ENCODE data around the gene PDE3A. TPM values are rescaled to one million over a fixed set of nuclear protein-coding genes. Genes with fewer than 3 reads are reported as not detected.
A peak's percentile ranks its signal among the peaks of the same experiment; 100 is the strongest.

Gene PDE3A
- total RNA-seq, 4 donors from 2014 or later, result 51.3 to 150 (median 114) TPM

DNA sequence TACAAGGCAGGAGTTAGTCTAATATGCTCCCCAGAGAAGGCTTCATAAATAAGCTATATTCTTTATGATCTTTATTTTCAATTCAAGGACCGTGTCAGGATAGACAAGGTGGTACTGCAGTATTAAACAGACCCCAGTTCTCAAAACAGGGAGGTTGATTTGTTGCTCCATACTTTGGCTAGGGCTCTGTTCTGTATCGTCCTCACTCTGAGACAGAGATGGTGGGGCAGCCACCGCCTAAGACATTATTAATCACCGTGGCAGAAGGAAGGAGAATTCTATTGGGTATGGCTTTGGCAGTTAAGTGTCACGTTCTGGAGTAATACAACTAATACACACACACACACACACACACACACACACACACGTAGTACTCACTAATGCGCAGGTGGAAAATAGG is 209.8 kb downstream of the PDE3A start:
- Histone ChIP-seq H3K36me3 (no peaks in the 10 kb centered on the region), H3K4me1 (no peaks in the 10 kb centered on the region), H3K27ac (peak overlapping the region in 2 of 4 donors; percentile 46 to 51), H3K4me3 (no peak overlapping the region), H3K9me3 (no peaks in the 10 kb centered on the region), H3K27me3 (no peaks in the 10 kb centered on the region)
- TF ChIP-seq, protein P1, sequence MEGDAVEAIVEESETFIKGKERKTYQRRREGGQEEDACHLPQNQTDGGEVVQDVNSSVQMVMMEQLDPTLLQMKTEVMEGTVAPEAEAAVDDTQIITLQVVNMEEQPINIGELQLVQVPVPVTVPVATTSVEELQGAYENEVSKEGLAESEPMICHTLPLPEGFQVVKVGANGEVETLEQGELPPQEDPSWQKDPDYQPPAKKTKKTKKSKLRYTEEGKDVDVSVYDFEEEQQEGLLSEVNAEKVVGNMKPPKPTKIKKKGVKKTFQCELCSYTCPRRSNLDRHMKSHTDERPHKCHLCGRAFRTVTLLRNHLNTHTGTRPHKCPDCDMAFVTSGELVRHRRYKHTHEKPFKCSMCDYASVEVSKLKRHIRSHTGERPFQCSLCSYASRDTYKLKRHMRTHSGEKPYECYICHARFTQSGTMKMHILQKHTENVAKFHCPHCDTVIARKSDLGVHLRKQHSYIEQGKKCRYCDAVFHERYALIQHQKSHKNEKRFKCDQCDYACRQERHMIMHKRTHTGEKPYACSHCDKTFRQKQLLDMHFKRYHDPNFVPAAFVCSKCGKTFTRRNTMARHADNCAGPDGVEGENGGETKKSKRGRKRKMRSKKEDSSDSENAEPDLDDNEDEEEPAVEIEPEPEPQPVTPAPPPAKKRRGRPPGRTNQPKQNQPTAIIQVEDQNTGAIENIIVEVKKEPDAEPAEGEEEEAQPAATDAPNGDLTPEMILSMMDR (IDR thresholded peaks at IDR 0.05), result no peak
- TF ChIP-seq POLR2A (IDR thresholded peaks at IDR 0.05) (no peak), EP300 (IDR thresholded peaks at IDR 0.05; ENCODE audit: low read depth) (no peak), POLR2AphosphoS5 (IDR thresholded peaks at IDR 0.05) (no peak)
- intact Hi-C loops (cut with DNase I; ENCODE audit: low total_unique reads) (no loop called here), in situ Hi-C loops (cut with MboI; ENCODE audit: low pct_ligation_motif_present in 1 of 4, low pct_unique_long_range_greater_than_20kb in 1 of 4, low sequenced_read_pairs in 3 of 4) (no loop called here)
- 70 to 71% methylated on average over 5 to 7 of the region's 7 CpGs for WGBS, 2 donors (ENCODE audit: low coverage in 1 of 2)
- no peak for DNase-seq

DNA sequence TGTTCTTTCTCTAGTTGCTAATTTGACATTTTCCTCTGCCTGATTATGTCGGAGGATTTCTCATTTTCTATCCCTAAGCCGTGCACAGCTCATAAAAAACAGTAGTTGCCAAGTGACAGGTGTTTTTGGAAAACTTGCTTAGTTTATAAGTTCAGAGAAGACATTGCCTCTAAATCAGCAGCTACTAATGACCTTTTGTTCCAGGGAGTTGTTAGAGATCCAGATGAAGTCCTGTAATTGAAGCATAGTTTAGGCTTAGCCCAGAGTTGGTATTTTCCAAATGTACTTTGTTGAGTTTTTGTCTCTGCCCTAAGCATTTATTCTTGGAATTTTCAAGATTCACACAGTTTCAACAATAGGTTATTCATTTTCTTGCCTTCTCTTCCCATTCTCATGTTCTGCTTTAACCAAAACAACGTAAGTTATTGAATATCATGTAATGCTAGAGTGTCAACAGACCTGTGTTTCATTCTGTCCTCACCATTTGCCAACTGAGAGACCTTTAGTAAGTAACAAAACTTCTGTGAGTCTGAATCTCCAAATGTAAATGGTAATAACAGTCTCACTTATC is 216.8 kb downstream of the PDE3A start:
- H3K27ac ChIP-seq, result peak overlapping the region; percentile 25 to 74 (median 42)
- peaks cover 0 to 6% (median 0%) of the 10 kb centered on the region in 4 donors for H3K4me1 ChIP-seq
- TF ChIP-seq POLR2AphosphoS5 (IDR thresholded peaks at IDR 0.05) (no peak), EP300 (IDR thresholded peaks at IDR 0.05; ENCODE audit: low read depth) (no peak), POLR2A (IDR thresholded peaks at IDR 0.05) (no peak)
- TF ChIP-seq, protein P1 (IDR thresholded peaks at IDR 0.05), result no peak
- no peaks in the 10 kb centered on the region for H3K36me3 ChIP-seq
- no peaks in the 10 kb centered on the region for H3K27me3 ChIP-seq
- in situ Hi-C loops (cut with MboI; ENCODE audit: low pct_ligation_motif_present in 1 of 4, low pct_unique_long_range_greater_than_20kb in 1 of 4, low sequenced_read_pairs in 3 of 4) (no loop called here), intact Hi-C loops (cut with DNase I; ENCODE audit: low total_unique reads) (no loop called here)
- H3K9me3 ChIP-seq, result no peaks in the 10 kb centered on the region
- H3K4me3 ChIP-seq, result no peak overlapping the region
- no peak for DNase-seq
- WGBS, 2 donors (ENCODE audit: low coverage in 1 of 2), result 47 to 59% methylated on average over 3 of the region's 3 CpGs

DNA sequence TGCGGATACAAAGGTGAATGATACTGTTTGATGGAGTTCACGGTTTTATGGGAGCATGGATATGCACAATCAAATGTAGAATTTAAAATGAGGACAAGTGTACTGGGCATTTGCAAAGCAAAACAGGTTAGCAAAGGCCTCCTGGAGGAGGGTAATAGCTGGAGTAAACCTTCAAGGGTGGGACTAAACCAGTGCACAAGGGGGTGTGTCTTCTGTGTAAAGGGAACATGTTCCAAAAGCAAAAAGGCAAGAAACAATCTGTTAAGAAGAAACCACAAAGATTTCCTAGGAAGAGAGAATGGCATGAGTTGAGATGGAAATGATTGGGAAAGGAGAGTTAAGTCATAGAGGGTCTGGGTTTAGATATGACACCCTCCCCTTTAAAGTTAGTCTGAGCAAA is 217.6 kb downstream of the PDE3A start:
- in situ Hi-C loops (cut with MboI; ENCODE audit: low pct_ligation_motif_present in 1 of 4, low pct_unique_long_range_greater_than_20kb in 1 of 4, low sequenced_read_pairs in 3 of 4) (no loop called here), intact Hi-C loops (cut with DNase I; ENCODE audit: low total_unique reads) (no loop called here)
- DNase-seq, result no peak
- Histone ChIP-seq H3K4me1 (peaks cover 0 to 6% (median 0%) of the 10 kb centered on the region in 4 donors), H3K9me3 (no peaks in the 10 kb centered on the region), H3K27me3 (no peaks in the 10 kb centered on the region), H3K4me3 (no peak overlapping the region), H3K36me3 (no peaks in the 10 kb centered on the region), H3K27ac (peak overlapping the region; percentile 24 to 74 (median 39))
- TF ChIP-seq POLR2AphosphoS5 (IDR thresholded peaks at IDR 0.05) (no peak), POLR2A (IDR thresholded peaks at IDR 0.05) (no peak), EP300 (IDR thresholded peaks at IDR 0.05; ENCODE audit: low read depth) (no peak)
- TF ChIP-seq, protein P1 (IDR thresholded peaks at IDR 0.05), result no peak
- 84 to 94% methylated on average over 2 of the region's 2 CpGs for WGBS, 2 donors (ENCODE audit: low coverage in 1 of 2)

DNA sequence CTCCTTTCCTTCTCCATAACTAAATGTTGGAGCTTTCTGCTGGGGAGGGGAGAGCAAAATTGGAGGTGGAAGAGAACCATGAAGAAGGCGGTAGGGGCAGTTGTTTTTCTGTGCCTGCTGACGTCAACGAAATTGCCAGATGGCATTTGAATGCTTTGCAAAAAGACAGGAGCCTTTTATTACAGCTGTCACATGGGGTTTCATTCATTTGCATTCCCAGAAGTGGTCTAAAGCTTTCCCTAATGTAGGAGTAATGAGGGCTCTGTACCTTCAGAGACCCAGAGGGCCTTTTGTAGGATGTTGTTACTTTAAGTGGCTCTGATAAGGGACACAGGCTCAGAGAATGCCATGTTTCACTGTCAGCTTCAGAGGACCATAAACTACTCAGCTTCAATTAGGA is 219.7 kb downstream of the PDE3A start:
- in situ Hi-C loops (cut with MboI; ENCODE audit: low pct_ligation_motif_present in 1 of 4, low pct_unique_long_range_greater_than_20kb in 1 of 4, low sequenced_read_pairs in 3 of 4), result no loop called here
- no peaks in the 10 kb centered on the region for H3K9me3 ChIP-seq
- 62 to 80% methylated on average over 3 of the region's 3 CpGs for WGBS, 2 donors (ENCODE audit: low coverage in 1 of 2)
- intact Hi-C loops (cut with DNase I; ENCODE audit: low total_unique reads), result no loop called here
- no peaks in the 10 kb centered on the region for H3K36me3 ChIP-seq
- no peak for DNase-seq
- peak in 1 of 3 donors; percentile 10 for TF ChIP-seq POLR2AphosphoS5 (IDR thresholded peaks at IDR 0.05)
- TF ChIP-seq EP300 (IDR thresholded peaks at IDR 0.05; ENCODE audit: low read depth), result no peak
- peak overlapping the region in 2 of 4 donors; percentile 50 to 74 for H3K27ac ChIP-seq
- H3K4me1 ChIP-seq, result peaks cover 0 to 6% (median 0%) of the 10 kb centered on the region in 4 donors
- H3K27me3 ChIP-seq, result no peaks in the 10 kb centered on the region
- H3K4me3 ChIP-seq, result no peak overlapping the region

DNA sequence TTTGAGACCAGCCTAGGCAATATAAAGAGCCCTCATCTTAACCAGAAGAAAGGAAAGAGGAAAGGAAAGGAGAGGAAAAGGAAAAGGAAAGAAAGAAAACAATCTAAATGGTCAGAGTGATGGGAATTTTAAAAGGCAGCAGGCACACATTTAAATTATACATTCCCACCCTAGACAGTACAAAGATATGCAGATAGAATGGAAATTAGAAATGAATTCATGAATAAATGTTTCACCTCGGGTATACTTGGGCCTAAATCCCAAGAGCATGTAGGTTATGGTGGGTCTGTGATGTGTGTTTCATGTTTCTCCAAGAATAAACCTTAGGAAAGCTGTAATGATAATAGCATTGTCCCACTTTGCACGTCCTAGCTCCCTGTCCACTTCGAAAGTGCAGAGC is 222.2 kb downstream of the PDE3A start:
- TF ChIP-seq EP300 (IDR thresholded peaks at IDR 0.05; ENCODE audit: low read depth) (no peak), POLR2A (IDR thresholded peaks at IDR 0.05) (no peak), POLR2AphosphoS5 (IDR thresholded peaks at IDR 0.05) (no peak)
- TF ChIP-seq, protein P1 (IDR thresholded peaks at IDR 0.05), result no peak
- in situ Hi-C loops (cut with MboI; ENCODE audit: low pct_ligation_motif_present in 1 of 4, low pct_unique_long_range_greater_than_20kb in 1 of 4, low sequenced_read_pairs in 3 of 4) (no loop called here), intact Hi-C loops (cut with DNase I; ENCODE audit: low total_unique reads) (no loop called here)
- no peaks in the 10 kb centered on the region for H3K36me3 ChIP-seq
- DNase-seq, result no peak
- WGBS, 2 donors (ENCODE audit: low coverage in 1 of 2), result 76 to 100% methylated on average over 1 to 3 of the region's 3 CpGs
- peaks cover 0 to 6% (median 0%) of the 10 kb centered on the region in 4 donors for H3K4me1 ChIP-seq
- peak overlapping the region in 1 of 4 donors; percentile 12 for H3K27ac ChIP-seq
- no peaks in the 10 kb centered on the region for H3K9me3 ChIP-seq
- no peak overlapping the region for H3K4me3 ChIP-seq
- H3K27me3 ChIP-seq, result no peaks in the 10 kb centered on the region

Data from transverse colon (tissue), 4 donors.